Stomach smooth muscle (tissue), 2 donors: Measurements from ENCODE around the gene CXXC1.

ENCODE experiments used
- H3K27ac ChIP-seq: one replicate; pipeline ENCODE4 v1.7.0; 2013; ENCODE audit warnings: mild to moderate bottlenecking, low read length, inconsistent platforms
- H3K27me3 ChIP-seq, 2 donors: one replicate each; pipeline ENCODE4 v1.7.0; 2013; ENCODE audit warnings: low read length in 2 of 2; ENCODE audit not compliant: insufficient read depth in 2 of 2, control insufficient read depth in 1 of 2
- H3K36me3 ChIP-seq, 2 donors: one replicate each; pipeline ENCODE4 v1.7.0; 2013; ENCODE audit warnings: low read length in 2 of 2; ENCODE audit not compliant: control insufficient read depth in 2 of 2, insufficient read depth in 2 of 2
- H3K4me1 ChIP-seq: one replicate; pipeline ENCODE4 v1.7.0; 2013; ENCODE audit warnings: low read length; ENCODE audit not compliant: control insufficient read depth, insufficient read depth
- H3K4me3 ChIP-seq, 2 donors: one replicate each; pipeline ENCODE4 v1.7.0; 2013; ENCODE audit warnings: low read length in 2 of 2
- H3K9ac ChIP-seq, 2 donors: one replicate each; pipeline ENCODE4 v1.7.0; 2013; ENCODE audit warnings: low read length in 2 of 2, mild to moderate bottlenecking in 1 of 2
- H3K9me3 ChIP-seq, 2 donors: one replicate each; pipeline ENCODE4 v1.7.0; 2013; ENCODE audit warnings: low read length in 2 of 2; ENCODE audit not compliant: control insufficient read depth in 2 of 2
- donor health status: healthy.
- donor health status: Pancreatic carcinoma.

Gene CXXC1

DNA sequence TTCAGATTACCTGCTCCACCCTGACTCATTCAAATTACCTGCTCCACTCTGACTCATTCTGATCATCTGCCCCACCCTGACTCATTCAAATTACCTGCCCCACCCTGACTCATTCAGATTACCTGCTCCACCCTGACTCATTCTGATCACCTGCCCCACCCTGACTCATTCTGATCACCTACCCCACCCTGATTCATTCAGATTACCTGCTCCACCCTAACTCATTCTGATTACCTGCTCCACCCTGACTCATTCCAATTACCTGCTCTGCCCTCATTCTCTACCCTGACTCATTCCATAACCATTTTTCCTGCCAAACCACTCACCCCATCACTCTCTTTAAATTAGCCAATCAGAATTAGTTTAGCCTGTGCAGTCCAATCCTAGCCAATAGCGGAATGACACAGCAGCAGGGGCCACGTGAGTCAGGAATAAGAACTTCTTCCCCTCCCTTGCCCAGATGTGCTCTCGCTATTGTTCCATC is 47.4 kb downstream of the CXXC1 start:
- Histone ChIP-seq H3K36me3 (no peaks in the 10 kb centered on the region), H3K4me1 (no peaks in the 10 kb centered on the region), H3K9ac (no peak overlapping the region), H3K4me3 (no peak overlapping the region), H3K27ac (no peak overlapping the region), H3K27me3 (no peaks in the 10 kb centered on the region), H3K9me3 (peaks cover 0 to 2% of the 10 kb centered on the region in 2 donors)

DNA sequence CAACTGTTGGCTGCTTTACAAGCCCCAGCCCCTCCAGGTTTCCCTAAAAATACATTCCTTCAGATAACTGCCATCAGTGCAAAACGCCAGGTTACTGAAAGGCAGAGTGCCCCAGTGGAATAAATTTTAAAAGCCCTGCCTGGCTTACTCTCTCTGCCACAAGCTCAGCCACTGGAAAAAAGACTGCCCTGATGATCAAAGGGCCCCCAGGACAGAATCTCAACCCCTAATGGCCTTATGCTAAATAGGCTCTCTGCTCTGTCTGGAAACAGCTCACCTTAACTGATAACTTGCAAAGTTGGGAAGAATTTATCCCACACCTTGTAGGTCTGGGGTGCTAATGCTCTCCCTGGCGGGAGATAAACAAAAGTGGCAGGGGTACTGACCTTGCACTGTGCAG is 55.1 kb downstream of the CXXC1 start:
- H3K9ac ChIP-seq = no peak overlapping the region
- H3K4me3 ChIP-seq = no peak overlapping the region
- no peaks in the 10 kb centered on the region for H3K36me3 ChIP-seq
- no peak overlapping the region for H3K27ac ChIP-seq
- H3K27me3 ChIP-seq = no peaks in the 10 kb centered on the region
- no peaks in the 10 kb centered on the region for H3K9me3 ChIP-seq
- no peaks in the 10 kb centered on the region for H3K4me1 ChIP-seq
